Activated T-cell treated with anti-CD3 and anti-CD28 coated beads for 4 hours (primary cell): ENCODE data around the gene INSIG1.

Experiments
- DNase-seq: peaks from one replicate; pipeline ENCODE4 v3.0.0-alpha.2; 2020

Gene INSIG1

DNA sequence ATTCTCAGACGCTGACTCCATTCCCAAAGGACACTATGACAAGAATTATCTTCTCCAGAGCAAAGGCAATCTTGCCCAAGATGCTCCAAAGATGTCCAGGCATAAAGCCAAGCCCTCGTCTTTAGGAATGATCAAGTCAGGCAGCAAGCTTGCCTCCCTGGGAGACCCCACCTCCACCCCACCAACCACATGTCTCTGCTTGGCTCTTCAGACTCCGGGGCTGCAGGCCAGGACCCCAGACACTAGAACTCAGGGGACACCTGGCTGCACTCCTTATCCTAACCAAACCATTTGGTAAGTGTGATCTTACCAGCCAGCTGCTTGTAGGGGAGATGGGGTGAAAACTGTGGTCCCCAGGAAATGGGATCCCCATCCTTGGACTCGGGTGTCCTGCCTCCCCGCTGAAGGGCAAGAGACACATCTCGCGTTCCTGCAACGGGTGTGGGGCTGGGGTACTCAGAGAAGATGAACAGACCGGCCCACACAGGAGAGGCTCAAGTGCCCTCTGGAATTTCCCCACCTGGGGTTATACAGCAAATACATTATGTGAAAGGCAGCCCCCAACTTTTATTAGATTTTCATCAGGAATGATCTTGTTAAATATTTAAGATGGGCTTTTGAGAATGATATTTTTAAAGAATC lies 55.7 kb downstream of the INSIG1 start:
- DNase-seq: no peak

GRCh38 chr7:155354371-155355048 lies 56.8 kb downstream of the INSIG1 start:
- no peak for DNase-seq

- DNase-seq: no peak
These were observed 57.5 kb downstream of the INSIG1 start for GRCh38 chr7:155355176-155355575.

DNA sequence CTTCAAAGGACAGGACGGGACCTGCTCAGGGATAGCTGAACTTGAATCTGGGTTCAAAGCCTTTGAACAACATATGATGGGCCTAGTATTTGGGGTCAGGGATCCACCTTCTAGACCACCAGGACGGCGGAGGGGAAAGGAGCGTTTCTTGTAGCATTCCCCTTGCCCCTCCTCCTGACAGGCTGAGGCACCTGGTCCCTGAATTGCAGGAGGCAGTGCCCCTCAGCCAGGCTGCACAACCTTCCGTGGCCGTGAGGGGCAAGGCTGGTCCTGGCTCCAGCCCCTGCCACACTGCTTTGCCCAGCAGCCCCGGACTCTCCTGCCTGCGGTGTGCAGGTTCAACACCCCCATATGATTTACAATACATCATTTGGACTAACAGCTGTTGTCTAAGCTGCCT lies 58.1 kb downstream of the INSIG1 start:
- DNase-seq: no peak

DNA sequence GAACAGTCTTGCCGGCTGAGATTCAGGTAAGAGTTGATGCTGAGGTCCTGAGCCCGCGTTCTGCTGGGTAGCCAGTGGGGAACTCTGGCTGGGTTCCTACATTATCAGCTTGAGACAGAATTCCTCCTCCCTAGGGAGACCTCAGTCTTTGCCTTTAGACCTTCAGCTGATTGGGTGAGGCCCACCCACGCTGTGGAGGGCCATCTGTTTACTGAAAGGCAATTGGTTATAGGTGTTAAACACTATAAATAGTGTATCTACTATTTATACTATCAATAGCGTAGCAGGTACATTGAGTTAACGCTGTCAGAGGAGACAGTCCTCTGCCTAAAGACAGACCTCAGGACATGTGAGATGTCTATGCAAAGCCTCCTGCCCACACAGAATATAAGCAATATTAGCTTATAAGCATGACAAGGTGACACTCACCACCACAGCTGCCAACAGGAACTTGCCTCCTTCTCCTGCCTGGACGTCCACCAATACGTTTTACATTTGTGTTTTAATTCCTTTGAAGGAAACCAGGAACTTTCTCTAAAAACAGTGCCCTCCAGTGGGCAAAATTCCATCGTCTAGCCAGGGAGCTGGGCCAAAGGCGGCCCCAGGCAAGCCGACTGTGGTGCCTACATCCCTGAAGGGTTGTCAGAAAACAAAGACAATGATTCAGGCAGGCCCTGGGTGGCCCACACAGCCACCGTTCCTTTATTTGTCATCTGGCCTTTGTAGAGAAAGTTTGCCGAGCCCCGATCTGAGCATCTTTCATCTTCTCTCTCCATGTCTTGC lies 58.8 kb downstream of the INSIG1 start:
- no peak for DNase-seq

GRCh38 chr7:155357573-155358041 lies 59.9 kb downstream of the INSIG1 start:
- DNase-seq: no peak

DNA sequence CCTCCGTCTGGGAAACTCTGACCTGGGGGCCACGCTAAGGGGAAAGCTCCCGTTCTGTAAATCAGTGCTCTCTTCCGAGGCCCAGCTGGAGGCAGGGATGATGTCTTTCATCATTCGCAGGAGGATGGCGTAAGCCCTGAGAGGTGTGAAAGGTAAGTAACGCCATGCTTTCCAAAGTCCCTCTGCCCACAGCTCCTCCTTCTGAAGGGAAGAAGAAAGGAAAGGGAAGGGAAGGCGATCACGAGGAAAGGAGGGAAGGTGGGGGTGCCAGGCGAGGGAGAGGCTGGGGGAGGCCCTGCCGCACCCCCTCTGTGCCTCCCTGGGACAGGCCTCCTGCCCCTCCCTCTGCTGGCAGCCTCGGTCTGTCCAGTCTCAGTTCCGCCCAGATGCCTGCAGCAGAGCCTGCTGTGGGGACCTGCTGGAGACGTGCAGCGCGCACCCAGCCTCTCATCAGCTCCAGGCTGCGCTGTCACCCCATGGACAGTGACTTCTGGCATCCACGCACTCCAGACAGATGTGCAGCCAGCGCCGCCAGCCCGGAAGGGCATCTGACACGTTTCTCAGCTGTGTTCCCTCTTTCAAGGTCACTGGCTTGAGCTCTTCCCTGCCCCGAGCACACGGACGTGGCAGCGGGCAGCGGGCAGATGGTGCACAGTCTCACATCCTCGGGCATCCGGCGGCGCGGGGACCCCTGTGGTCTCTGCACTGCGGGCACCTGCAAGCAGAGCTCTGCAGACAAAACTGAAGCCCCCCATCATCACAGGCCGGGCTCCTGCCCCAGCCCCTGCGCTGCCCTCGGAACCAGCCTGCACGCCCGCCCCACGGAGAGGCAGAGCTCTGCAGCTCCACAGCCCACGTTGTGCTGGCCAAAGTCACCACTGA lies 60.6 kb downstream of the INSIG1 start:
- no peak for DNase-seq

GRCh38 chr7:155358948-155359712 lies 61.5 kb downstream of the INSIG1 start:
- DNase-seq: no peak
